ENCODE data around the gene NDP.
"Not testable (repeated sequence)": the region's sequence is repeated elsewhere in the genome, so short reads cannot be mapped to it uniquely, and the experiment has no call there.

The NDP gene

GRCh38 chrX:43970528-43970927, 2.7 kb downstream of the NDP start:
- DNase-seq (ENCODE audit: low read depth), result no peak

GRCh38 chrX:43969504-43970501, 3.4 kb downstream of the NDP start:
- DNase-seq (ENCODE audit: low read depth), result no peak

- DNase-seq (ENCODE audit: low read depth), result no peak
These were observed 4.8 kb downstream of the NDP start for GRCh38 chrX:43968359-43968781.

GRCh38 chrX:43964936-43965335, 8.3 kb downstream of the NDP start:
- no peak for DNase-seq (ENCODE audit: low read depth)

- DNase-seq (ENCODE audit: low read depth), result no peak
These were observed 9.5 kb downstream of the NDP start for GRCh38 chrX:43963726-43964125.

GRCh38 chrX:43962636-43963035, 10.6 kb downstream of the NDP start:
- DNase-seq (ENCODE audit: low read depth), result no peak

- no peak for DNase-seq (ENCODE audit: low read depth)
These were observed 11.5 kb downstream of the NDP start for GRCh38 chrX:43961699-43962098.

GRCh38 chrX:43958529-43958928, 14.7 kb downstream of the NDP start:
- no peak for DNase-seq (ENCODE audit: low read depth)

GRCh38 chrX:43956034-43956433, 17.2 kb downstream of the NDP start:
- DNase-seq (ENCODE audit: low read depth), result no peak

- DNase-seq (ENCODE audit: low read depth), result no peak
These were observed 20.0 kb downstream of the NDP start for GRCh38 chrX:43953218-43953617.

- DNase-seq (ENCODE audit: low read depth), result peak; percentile 5
These were observed 23.5 kb downstream of the NDP start for GRCh38 chrX:43949669-43950068.

GRCh38 chrX:43940816-43941474, 32.2 kb downstream of the NDP start:
- DNase-seq (ENCODE audit: low read depth), result no peak

GRCh38 chrX:43939187-43939926, 33.8 kb downstream of the NDP start:
- no peak for DNase-seq (ENCODE audit: low read depth)

GRCh38 chrX:43922032-43922431, 51.2 kb downstream of the NDP start:
- DNase-seq (ENCODE audit: low read depth), result not testable (repeated sequence)

GRCh38 chrX:43910772-43911171, 62.4 kb downstream of the NDP start:
- not testable (repeated sequence) for DNase-seq (ENCODE audit: low read depth)

- DNase-seq (ENCODE audit: low read depth), result no peak
These were observed 63.2 kb downstream of the NDP start for GRCh38 chrX:43910012-43910411.

GRCh38 chrX:43909141-43909540, 64.0 kb downstream of the NDP start:
- no peak for DNase-seq (ENCODE audit: low read depth)

- no peak for DNase-seq (ENCODE audit: low read depth)
These were observed 73.0 kb downstream of the NDP start for GRCh38 chrX:43899878-43900815.
